GM19438 (cell line): ENCODE results near the gene CCNJL.
"Not testable (repeated sequence)": the region's sequence is repeated elsewhere in the genome, so short reads cannot be mapped to it uniquely, and the experiment has no call there.

Source experiments
- ATAC-seq: cut with Tn5 transposase; IDR thresholded peaks from one replicate; pipeline ENCODE4 v1.9.1; 2021; ENCODE audit warnings: low read depth; ENCODE audit not compliant: unreplicated experiment

The CCNJL gene

GRCh38 chr5:160266752-160267345 lies 45.5 kb downstream of the CCNJL start:
- ATAC-seq = no peak

DNA sequence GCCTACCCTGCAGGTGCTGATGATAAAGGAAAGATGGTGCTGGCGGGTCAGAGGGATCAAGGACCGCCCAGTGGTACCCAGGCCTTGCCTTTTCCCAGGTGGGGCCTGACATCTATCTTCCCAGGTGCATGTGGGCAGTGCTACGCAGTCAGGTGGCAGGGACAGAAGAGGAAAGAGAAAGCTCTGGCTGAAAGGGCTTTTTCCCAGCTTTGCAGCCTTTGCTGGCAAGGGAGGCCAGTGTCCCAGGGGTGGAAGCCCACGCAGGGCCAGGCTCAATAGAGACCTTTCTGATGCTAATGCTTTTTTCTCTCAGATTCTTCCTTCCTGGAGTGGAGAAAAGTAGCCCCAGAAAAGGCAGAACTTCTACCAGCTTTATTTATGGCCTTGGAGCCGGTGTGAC lies 46.3 kb downstream of the CCNJL start:
- no peak for ATAC-seq

GRCh38 chr5:160263326-160263855 lies 49.0 kb downstream of the CCNJL start:
- no peak for ATAC-seq

- no peak for ATAC-seq
These were observed 50.0 kb downstream of the CCNJL start for GRCh38 chr5:160262151-160263074.

GRCh38 chr5:160260881-160261815 lies 51.2 kb downstream of the CCNJL start:
- peak; percentile 72 for ATAC-seq

GRCh38 chr5:160260006-160260775 lies 52.2 kb downstream of the CCNJL start:
- no peak for ATAC-seq

GRCh38 chr5:160259341-160259740 lies 53.0 kb downstream of the CCNJL start:
- no peak for ATAC-seq

GRCh38 chr5:160254706-160255105 lies 57.7 kb downstream of the CCNJL start:
- no peak for ATAC-seq

- no peak for ATAC-seq
These were observed 58.9 kb downstream of the CCNJL start for GRCh38 chr5:160253441-160253840.

- no peak for ATAC-seq
These were observed 59.4 kb downstream of the CCNJL start for GRCh38 chr5:160252916-160253315.

- no peak for ATAC-seq
These were observed 60.8 kb downstream of the CCNJL start for GRCh38 chr5:160251406-160252155.

DNA sequence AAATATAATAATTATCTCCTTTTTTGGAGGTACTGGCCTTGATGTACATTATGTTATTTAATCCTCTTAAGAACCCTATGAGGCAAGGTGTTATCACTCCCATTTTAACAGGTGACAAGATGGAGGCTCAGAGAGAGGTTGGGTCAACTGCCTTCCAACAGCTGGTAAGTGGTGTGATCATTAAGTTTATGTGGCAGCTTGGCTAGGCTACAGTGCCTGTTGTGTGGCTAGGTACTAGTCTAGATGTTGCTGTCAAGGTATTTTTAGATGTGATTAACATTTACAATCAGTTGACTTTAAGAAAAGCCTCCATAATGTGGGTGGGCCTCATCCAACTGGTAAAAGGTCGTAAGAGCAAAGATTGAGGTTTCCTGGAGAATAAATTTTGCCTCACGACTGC lies 61.5 kb downstream of the CCNJL start:
- ATAC-seq = no peak

GRCh38 chr5:160250226-160250625 lies 62.1 kb downstream of the CCNJL start:
- ATAC-seq = no peak

DNA sequence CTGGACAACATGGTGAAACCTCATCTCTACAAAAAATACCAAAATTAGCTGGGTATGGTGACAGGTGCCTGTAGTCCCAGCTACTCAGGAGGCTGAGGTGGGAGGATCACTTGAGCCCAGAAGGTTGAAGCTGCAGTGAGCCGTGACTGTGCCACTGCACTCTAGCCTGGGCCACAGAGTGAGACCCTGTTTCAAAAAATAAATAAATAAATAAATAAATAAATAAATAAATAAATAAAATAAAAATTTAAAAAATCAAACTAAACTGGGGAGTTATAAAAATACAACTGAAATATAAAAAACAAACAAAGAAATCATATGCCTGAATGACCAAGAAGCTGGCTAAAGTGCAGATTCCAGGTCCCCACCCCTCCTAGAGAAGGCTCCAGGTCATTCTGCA lies 62.8 kb downstream of the CCNJL start:
- not testable (repeated sequence) for ATAC-seq

- ATAC-seq = no peak
These were observed 66.8 kb downstream of the CCNJL start for GRCh38 chr5:160245506-160246086.

DNA sequence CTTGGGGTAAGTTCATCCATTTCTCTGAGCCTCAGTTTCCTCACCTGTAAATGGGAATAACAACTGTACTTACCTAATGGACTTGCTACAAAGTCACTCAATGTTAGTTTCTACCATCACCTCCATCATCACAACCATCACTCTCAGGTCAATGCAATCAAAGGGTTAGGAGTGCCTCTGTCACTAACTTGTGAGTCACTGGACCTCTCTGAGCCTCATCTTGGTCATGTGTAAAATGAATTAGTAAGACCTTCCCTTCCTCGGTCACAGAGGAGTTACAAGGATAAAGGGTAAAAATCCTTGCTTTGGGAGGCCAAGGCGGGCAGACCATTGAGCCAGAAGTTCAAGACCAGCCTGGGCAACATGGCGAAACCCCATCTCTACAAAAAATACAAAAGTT lies 70.2 kb downstream of the CCNJL start:
- ATAC-seq = no peak

DNA sequence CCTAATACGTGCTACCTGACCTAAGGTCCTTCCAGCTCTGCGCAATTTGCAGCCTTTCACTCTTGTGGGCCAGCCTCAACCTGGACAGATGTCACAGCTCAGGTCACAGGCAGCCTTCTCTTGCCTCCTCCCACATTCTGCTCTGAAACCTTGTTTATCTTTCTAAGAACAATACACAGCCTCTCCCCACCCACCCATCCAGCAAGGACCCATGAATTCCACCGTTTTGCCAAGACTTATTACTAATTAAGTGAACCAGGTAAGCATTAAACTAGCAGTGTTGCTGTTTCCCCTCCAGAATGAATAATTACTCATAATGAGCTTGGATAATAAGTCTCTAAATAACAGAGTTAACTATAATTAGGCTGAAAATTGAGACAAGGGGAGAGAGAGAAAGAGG lies 72.0 kb downstream of the CCNJL start:
- no peak for ATAC-seq

DNA sequence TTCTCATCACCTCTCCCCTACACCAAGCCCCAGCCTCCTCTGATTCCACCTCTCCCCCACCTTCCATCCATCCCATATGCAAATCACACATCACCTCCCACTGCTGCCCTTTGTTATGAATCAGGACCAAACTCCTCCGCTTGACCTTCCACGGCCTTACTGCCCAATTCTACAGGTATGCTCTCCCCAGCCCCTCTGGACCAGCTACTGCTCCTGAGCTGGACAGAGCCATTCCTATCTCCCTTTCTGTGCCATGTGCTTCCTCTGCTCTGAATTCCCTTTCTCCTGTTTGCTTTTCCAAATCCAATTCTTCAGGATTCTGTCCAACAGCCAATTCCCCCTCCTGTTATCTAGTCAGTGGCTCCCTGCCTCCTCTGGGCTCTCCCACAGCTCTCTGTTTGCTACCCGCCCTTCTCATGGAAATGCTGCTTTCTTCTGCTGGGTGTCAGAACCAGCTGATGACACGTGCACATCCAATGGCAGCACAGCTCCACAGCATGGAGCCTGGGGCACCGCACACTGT lies 74.7 kb downstream of the CCNJL start:
- ATAC-seq = no peak

DNA sequence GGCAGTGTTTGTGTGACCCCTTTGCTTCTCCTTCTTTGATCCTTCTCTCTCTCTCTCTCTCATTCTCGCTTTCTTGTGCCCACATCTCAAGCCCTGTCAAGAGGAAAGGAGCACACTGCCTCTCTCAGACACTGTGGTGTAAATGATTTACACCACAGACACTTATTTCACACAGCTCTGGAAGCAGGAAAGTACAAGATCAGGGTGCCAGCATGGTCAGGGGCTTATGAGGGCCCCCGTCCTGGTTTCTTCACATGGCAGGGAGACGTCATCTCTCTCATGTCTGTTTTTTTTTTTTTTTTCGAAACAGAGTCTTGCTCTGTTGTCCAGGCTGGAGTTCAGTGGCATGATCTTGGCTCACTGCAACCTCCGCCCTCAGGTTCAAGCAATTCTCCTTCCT lies 76.6 kb downstream of the CCNJL start:
- no peak for ATAC-seq
